NT2/D1 (cell line): ENCODE results near the gene FAM118B.

Source experiments
- YY1 ChIP-seq: IDR thresholded peaks from 2 replicates; pipeline ENCODE4 v1.6.1; 2011; ENCODE audit not compliant: insufficient read length, insufficient read depth
- ZNF274 ChIP-seq: IDR thresholded peaks from 2 replicates; pipeline ENCODE4 v1.6.1; 2011; ENCODE audit warnings: mild to moderate bottlenecking, low read depth, low read length

GRCh38 chr11:126246636-126247035 lies 35.1 kb downstream of the FAM118B start:
- TF ChIP-seq YY1 (no peak), ZNF274 (no peak)
